HepG2 (cell line): Measurements from ENCODE around the gene ECHS1. TPM values are rescaled to one million over a fixed set of nuclear protein-coding genes. Genes with fewer than 3 reads are reported as not detected.

Source experiments
- MEIS1 ChIP-seq: sonication (generic); formaldehyde crosslinking; IDR thresholded peaks from 2 replicates; pipeline ENCODE4 v1.9.0; 2021; ENCODE audit warnings: mild to moderate bottlenecking, missing genetic modification reagents, moderate library complexity, borderline replicate concordance
- SRSF4 ChIP-seq: fragments of 200-400 bp; formaldehyde crosslinking; IDR thresholded peaks from one replicate; pipeline ENCODE4 v1.6.1; 2018; ENCODE audit warnings: mild to moderate bottlenecking, low read depth, low read length, moderate library complexity; ENCODE audit not compliant: poor library complexity, severe bottlenecking
- SUZ12 ChIP-seq: fragments of 150-350 bp; IDR thresholded peaks from 2 replicates; pipeline ENCODE4 v1.6.1; 2014; ENCODE audit warnings: low read depth, low read length
- TARDBP ChIP-seq: sonication (generic); formaldehyde crosslinking; IDR thresholded peaks from 2 replicates; pipeline ENCODE4 v1.8.0; 2022; ENCODE audit warnings: mild to moderate bottlenecking, missing genetic modification reagents
- ZBED4 ChIP-seq: sonication (generic); formaldehyde crosslinking; IDR thresholded peaks from 2 replicates; pipeline ENCODE4 v1.4.0; 2020; ENCODE audit warnings: missing genetic modification reagents, borderline replicate concordance
- ZBTB40 ChIP-seq, 2 experiments: fragments of 450-650 bp in 1 of 2; sonication (generic) in 1 of 2; formaldehyde crosslinking in 1 of 2; IDR thresholded peaks; 2 replicates each; pipeline versions ENCODE4 v1.6.1 to v1.8.0; 2016 to 2022; ENCODE audit warnings: antibody characterized with exemption in 1 of 2, mild to moderate bottlenecking in 1 of 2, missing genetic modification reagents in 1 of 2
- ZNF230 ChIP-seq: sonication (generic); formaldehyde crosslinking; IDR thresholded peaks from 2 replicates; pipeline ENCODE4 v1.4.0; 2020; ENCODE audit warnings: mild to moderate bottlenecking, missing genetic modification reagents
- ZNF251 ChIP-seq: sonication (generic); formaldehyde crosslinking; IDR thresholded peaks from 2 replicates; pipeline ENCODE4 v1.9.0; 2021; ENCODE audit warnings: mild to moderate bottlenecking, missing genetic modification reagents
- ZNF264 ChIP-seq: sonication (generic); formaldehyde crosslinking; IDR thresholded peaks from 2 replicates; pipeline ENCODE4 v1.4.0; 2020; ENCODE audit warnings: missing genetic modification reagents
- ZNF354B ChIP-seq: sonication (generic); formaldehyde crosslinking; IDR thresholded peaks from 2 replicates; pipeline ENCODE4 v1.8.0; 2022; ENCODE audit warnings: mild to moderate bottlenecking, missing genetic modification reagents
- ZNF460 ChIP-seq: sonication (generic); formaldehyde crosslinking; IDR thresholded peaks from 2 replicates; pipeline ENCODE4 v1.5.1; 2020; ENCODE audit warnings: missing genetic modification reagents, mild to moderate bottlenecking, borderline replicate concordance
- ZNF550 ChIP-seq: sonication (generic); formaldehyde crosslinking; IDR thresholded peaks from 2 replicates; pipeline ENCODE4 v1.4.0; 2020; ENCODE audit warnings: mild to moderate bottlenecking, missing genetic modification reagents, borderline replicate concordance
- ZNF616 ChIP-seq: sonication (generic); formaldehyde crosslinking; IDR thresholded peaks from 2 replicates; pipeline ENCODE4 v1.5.0; 2020; ENCODE audit warnings: low read depth, mild to moderate bottlenecking, missing genetic modification reagents
- ZNF792 ChIP-seq: IDR thresholded peaks from 2 replicates; pipeline ENCODE4 v1.6.1; 2016
- ZSCAN30 ChIP-seq: sonication (generic); formaldehyde crosslinking; IDR thresholded peaks from 2 replicates; pipeline ENCODE4 v1.5.0; 2020; ENCODE audit warnings: mild to moderate bottlenecking, missing genetic modification reagents
- polyA plus RNA-seq, 8 experiments: library from polyadenylated mRNA; depleted of rRNA in 3 of 8; stranded (reverse) in 7 of 8; unstranded in 1 of 8; fragments of >200 nt; fragmentation: Illumina TruSeq in 4 of 8; extraction: Trizol in 4 of 8; gene quantifications; 2 replicates each; pipeline versions ENCODE4 v1.2.1 to v1.2.3, GENCODE V29; 2011 to 2016; ENCODE audit warnings: low read depth in 4 of 8, missing spikeins in 1 of 8, mixed read lengths in 1 of 8; ENCODE audit not compliant: insufficient read depth in 1 of 8
- total RNA-seq, 5 experiments: library from RNA; depleted of rRNA; stranded (reverse); fragments of >200 nt; fragmentation: Illumina TruSeq; extraction: Trizol; gene quantifications; 2 replicates each; pipeline ENCODE4 v1.2.3, GENCODE V29; 2016; ENCODE audit warnings: low read depth in 1 of 5

The ECHS1 gene
- total and polyA plus RNA-seq, 2 of the 13 experiments (the other 11 are each of a cell fraction or from before 2014, with no cell fraction given): 32.7 to 195 TPM

GRCh38 chr10:133394064-133394663 lies 21.0 kb upstream of the ECHS1 start, which contains the start of gene MTG1 (continued):
- TF ChIP-seq ZBTB40 (IDR thresholded peaks at IDR 0.05): peak; percentile 63
- TF ChIP-seq ZBTB40 (CRISPR knock-in tag; IDR thresholded peaks at IDR 0.05): no peak
- peak; percentile 83; the same call in 1 of the 2 replicates for TF ChIP-seq MEIS1 (CRISPR knock-in tag)
- peak; percentile 46; the same call in 1 of the 2 replicates for TF ChIP-seq ZNF251 (CRISPR knock-in tag)
- TF ChIP-seq ZNF354B (CRISPR knock-in tag): no peak
- TF ChIP-seq SUZ12: no peak
- peak; percentile 89 for TF ChIP-seq ZBED4 (CRISPR knock-in tag)
- TF ChIP-seq ZNF550 (CRISPR knock-in tag): peak; percentile 89; the same call in 1 of the 2 replicates
- TF ChIP-seq ZNF616 (CRISPR knock-in tag): no peak; the same call in 1 of the 2 replicates
- TF ChIP-seq ZNF792: peak; percentile 67; the same call in 1 of the 2 replicates
- no peak for TF ChIP-seq SRSF4
- peak; percentile 43; the same call in 1 of the 2 replicates for TF ChIP-seq ZNF460 (CRISPR knock-in tag)
- peak; percentile 87; the same call in 1 of the 2 replicates for TF ChIP-seq ZSCAN30 (CRISPR knock-in tag)
- 0 out of 2 replicates have a peak, but pooled peaks have one; percentile 43 for TF ChIP-seq ZNF264 (CRISPR knock-in tag)
- TF ChIP-seq TARDBP (CRISPR knock-in tag): 0 out of 2 replicates have a peak, but pooled peaks have one; percentile 66
- peak; percentile 86; the same call in 1 of the 2 replicates for TF ChIP-seq ZNF230
